Activated gamma-delta T cell treated with Interleukin-2 at 50 U/mL for 16 hours (primary cell): ENCODE measurements around the gene CDH7.

ENCODE experiments used
- DNase-seq: peaks from one replicate; pipeline ENCODE4 v3.0.0-alpha.2; 2020

CDH7 gene

GRCh38 chr18:65769652-65770051 is 18.8 kb downstream of the CDH7 start:
- DNase-seq, result no peak

DNA sequence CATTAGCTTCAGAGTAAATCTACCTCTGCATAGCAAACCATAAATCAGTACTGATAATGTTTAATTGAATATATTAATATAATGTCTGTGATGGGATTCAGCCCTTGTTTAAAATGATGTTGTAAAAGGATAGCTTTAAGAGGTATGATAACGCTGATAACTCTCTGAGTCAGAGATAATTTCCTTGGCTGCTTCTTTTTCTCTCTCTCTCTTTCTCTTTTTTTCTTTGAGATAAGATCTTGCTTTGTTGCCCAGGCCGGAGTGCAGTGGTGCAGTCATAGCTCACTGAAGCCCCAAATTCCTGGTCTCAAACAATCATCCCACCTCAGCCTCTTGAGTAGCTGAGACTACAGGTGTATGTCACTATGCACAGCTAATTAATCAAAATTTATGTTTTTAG is 35.7 kb downstream of the CDH7 start:
- DNase-seq, result no peak

GRCh38 chr18:65788373-65788772 is 37.6 kb downstream of the CDH7 start:
- no peak for DNase-seq

DNA sequence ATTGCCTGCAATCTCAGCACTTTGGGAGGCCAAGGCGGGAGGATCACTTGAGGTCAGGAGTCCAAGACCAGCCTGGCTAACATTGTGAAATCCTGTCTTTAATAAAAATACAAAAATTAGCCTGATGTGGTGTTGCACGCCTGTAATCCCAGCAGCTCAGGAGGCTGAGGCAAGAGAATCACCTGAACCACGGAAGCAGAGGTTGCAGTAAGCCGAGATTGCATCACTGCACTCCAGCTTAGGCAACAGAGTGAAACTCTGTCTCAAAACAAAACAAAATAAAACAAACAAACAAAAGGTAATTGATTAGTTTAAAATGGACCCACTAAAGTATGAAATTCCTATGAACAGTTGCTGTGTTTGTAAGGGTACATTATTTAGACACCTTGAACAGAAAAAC is 39.8 kb downstream of the CDH7 start:
- DNase-seq, result no peak

GRCh38 chr18:65791719-65792118 is 40.9 kb downstream of the CDH7 start:
- no peak for DNase-seq

GRCh38 chr18:65792456-65793074 is 41.8 kb downstream of the CDH7 start:
- DNase-seq, result no peak

- no peak for DNase-seq
These were observed 57.9 kb downstream of the CDH7 start for GRCh38 chr18:65808759-65809158.

GRCh38 chr18:65811307-65811706 is 60.5 kb downstream of the CDH7 start:
- DNase-seq, result no peak

DNA sequence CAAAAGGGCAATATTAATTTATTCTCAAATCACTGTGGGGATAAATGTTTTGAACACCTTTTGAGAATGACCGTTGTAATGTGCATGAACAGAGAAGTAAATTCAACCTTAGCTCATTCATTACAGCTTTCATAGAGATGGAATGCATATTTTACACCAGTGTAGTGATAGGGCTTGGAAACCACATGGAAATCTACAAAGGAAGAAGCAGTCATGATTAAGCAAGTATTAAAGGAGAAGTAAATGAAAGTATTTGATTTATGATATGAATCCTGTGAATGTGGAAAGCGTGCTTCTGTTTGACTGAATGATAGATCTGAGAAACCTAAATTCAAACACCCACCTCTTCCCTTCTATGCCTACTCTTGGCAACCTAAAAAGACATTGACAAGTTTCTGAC is 64.7 kb downstream of the CDH7 start:
- DNase-seq, result no peak

DNA sequence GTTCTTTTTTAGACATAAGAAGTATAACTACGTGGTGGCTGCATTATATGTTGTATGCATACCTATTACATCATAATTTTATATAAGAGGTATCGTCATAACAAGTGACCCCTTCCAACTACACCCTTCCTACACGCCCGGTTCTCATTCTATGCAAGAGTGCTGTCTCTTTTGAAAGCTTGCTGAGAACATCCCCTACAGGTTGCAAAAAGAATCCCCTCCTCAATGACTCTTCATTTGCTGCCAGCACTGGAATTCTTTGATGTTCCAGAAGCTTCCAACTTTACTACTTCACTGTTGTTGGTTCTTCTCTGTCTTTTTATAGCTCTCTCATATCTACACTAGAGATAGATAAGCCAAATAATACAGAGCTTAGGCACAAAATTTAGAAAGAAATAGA is 66.4 kb downstream of the CDH7 start:
- DNase-seq, result no peak

DNA sequence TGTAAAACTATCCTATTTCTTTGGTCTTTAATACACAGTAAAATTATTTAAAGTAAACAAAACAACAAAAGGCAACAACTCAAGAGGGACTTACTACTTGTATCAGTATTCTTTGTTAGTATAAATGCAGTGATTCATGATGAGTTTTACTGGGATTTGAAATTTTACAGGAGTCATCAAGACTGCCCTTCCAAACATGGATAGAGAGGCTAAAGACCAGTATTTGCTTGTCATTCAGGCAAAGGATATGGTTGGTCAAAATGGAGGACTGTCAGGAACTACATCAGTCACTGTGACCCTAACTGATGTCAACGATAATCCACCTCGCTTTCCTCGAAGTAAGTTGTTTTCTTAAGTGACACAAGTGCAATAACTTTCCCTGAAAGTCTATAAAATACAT is 71.1 kb downstream of the CDH7 start:
- no peak for DNase-seq

DNA sequence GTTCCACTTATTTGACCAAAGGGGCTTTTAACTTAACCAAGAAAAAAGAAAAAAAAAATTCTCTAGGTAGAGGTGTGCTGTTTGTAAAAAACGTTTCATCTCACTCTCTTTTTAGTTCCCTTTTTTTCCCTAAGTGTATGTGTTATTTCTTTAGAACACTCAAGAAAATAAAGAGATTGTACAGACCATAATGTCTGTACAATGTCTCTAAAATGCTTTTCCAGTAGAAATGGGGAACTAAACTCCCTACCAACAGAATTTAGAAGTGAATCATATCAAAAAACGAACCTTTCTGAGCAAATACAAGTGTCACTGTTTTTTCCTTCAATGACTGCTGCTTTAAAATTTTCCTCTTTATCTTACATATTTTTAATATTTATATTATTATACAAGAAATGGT is 72.0 kb downstream of the CDH7 start:
- no peak for DNase-seq

DNA sequence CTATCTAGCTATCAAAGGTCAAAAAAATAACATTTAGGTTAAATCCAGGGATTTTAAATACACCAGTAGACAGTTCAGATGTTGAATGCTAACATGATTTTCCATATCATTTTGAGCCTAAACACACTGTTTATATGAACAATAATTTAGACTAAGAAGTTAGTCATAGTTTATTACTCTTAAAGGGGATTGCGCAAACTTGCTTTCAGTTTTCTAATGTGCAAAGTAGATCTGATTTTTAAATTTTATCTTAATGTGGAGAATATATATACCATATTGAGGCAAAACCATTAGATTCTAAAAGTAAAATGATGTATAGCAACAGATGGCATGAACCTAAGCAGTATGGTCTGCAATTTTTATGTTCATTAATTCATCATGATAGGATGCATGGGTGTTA is 76.6 kb downstream of the CDH7 start:
- no peak for DNase-seq

DNA sequence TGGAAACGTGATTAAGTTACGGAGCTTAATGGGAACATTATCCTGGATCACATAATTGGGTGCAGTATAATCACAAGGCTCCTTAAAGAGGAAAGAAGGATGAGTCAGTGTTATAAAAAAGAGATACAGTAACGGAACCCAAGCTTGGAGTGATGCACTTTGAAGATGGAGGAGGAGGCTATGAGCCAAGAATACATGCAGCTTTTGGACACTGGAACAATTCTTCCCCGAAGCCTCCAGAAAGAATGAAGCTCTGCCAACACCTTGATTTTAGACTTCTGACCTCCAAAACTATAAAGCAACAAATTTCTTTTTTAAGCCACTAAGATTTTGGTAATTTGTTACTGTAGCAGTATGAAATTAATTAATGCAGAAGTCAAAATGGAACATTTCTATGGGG is 85.1 kb downstream of the CDH7 start:
- no peak for DNase-seq

DNA sequence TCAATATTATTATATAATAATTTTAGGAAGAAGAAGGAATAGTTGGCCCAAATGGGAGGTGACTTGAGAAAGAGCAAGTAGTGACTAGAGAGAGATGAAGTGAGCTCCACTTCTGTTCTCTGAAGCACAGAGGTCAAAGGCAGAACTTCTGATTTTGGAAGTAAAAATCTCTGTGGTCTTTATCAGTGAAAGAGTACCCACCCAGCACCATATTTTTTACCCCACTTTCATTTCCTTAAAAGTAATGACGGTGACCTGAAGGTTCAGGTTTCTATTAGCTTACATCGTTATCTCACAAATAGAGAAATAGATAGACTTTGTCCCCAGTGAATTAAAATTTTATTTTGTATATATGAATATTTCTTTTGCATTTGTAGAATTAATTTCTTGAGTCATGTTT is 95.3 kb downstream of the CDH7 start:
- no peak for DNase-seq

- DNase-seq, result no peak
These were observed 101.5 kb downstream of the CDH7 start for GRCh38 chr18:65852273-65852672.

- no peak for DNase-seq
These were observed 108.3 kb downstream of the CDH7 start for GRCh38 chr18:65859075-65859474.

DNA sequence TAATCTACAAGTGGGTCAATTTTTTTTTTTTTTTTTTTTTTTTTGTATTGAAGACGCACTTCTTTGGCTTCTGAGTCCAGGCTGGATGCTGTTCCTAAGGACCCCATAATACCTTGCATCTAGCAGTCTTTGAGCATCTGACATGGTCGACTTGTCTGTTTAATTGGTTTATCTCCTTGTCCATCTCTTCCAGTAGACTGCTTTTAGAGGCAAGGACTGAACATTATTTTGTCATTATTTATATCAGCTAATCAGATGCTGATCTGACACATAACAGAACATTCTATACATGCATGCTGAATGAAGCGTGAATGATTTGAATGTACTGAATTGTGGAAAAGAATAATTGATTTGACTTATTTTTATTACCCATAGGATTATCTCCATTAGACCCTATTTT is 118.7 kb downstream of the CDH7 start:
- no peak for DNase-seq

GRCh38 chr18:65876310-65876709 is 125.5 kb downstream of the CDH7 start:
- DNase-seq, result no peak

GRCh38 chr18:65897292-65897691 is 146.5 kb downstream of the CDH7 start:
- DNase-seq, result no peak

DNA sequence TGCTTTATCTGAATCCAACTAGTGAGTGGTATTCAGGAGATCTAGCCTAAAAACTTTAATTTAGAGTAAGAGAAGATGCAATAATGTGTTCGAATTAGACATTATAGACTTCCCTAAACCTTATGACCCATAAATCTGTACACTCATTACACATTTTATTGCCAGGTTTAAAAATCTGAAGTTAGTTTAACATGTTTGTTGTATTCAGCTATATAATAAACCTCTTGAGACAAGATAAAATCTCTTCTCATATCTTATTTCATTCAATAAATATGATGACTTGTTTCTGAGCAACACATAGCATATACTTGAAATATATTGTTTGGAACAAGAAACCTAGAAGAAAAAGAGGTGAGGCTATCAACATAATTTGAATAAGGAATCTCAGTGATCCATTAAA is 150.7 kb downstream of the CDH7 start:
- no peak for DNase-seq

GRCh38 chr18:65906621-65907034 is 155.8 kb downstream of the CDH7 start:
- DNase-seq, result no peak

DNA sequence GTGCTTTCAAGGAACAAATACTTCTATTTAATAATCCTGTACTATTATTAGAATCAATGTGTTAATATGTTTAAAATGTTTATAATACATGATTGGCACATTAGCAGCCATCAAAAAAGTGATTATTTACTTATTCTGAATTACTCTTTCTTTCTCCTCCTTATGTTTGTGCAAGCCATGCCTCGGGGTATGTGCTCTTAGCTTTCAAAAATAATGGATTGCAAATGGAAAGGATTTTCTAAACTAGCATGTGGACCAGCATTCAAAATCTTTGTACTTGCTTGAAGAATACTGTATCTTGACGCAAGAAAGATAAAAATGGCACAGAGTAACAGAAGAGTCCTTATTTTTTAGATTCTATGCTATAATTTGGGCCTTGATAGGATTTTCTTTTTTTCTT is 156.5 kb downstream of the CDH7 start:
- DNase-seq, result no peak

GRCh38 chr18:65919018-65919417 is 168.2 kb downstream of the CDH7 start:
- no peak for DNase-seq

GRCh38 chr18:65919663-65920062 is 168.9 kb downstream of the CDH7 start:
- no peak for DNase-seq

- no peak for DNase-seq
These were observed 171.3 kb downstream of the CDH7 start for GRCh38 chr18:65922103-65922502.
